Lung (tissue), 12 donors: ENCODE results near the gene FADS3. TPM values are rescaled to one million over a fixed set of nuclear protein-coding genes. Genes with fewer than 3 reads are reported as not detected.

Experiments used
- ATAC-seq: fragments of 200-7000 bp; cut with Tn5 transposase; one replicate; pipeline ENCODE4 v1.9.1; 2020; ENCODE audit warnings: moderate number of reproducible peaks; ENCODE audit not compliant: insufficient read depth, low FRiP score
- DNase-seq, 3 donors: peaks; one replicate each; pipeline ENCODE4 v3.0.0-alpha.2; 2013 to 2017
- H3K27ac ChIP-seq, 2 donors: one replicate each; pipeline ENCODE4 v1.5.1; 2013; ENCODE audit warnings: mild to moderate bottlenecking in 2 of 2, moderate library complexity in 2 of 2, control low read depth in 1 of 2, inconsistent platforms in 1 of 2, low read depth in 1 of 2, low read length in 1 of 2
- H3K27me3 ChIP-seq, 3 donors: one replicate each; pipeline ENCODE4 v1.5.1; 2013; ENCODE audit warnings: low read length in 2 of 3; ENCODE audit not compliant: control insufficient read depth in 3 of 3, insufficient read depth in 3 of 3
- H3K36me3 ChIP-seq, 4 donors: one replicate each; pipeline ENCODE4 v1.5.1; 2013; ENCODE audit warnings: low read length in 4 of 4, mild to moderate bottlenecking in 1 of 4, moderate library complexity in 1 of 4; ENCODE audit not compliant: control insufficient read depth in 4 of 4, insufficient read depth in 4 of 4
- H3K4me1 ChIP-seq, 5 donors: one replicate each; pipeline ENCODE4 v1.5.1; 2013; ENCODE audit warnings: low read length in 5 of 5, mild to moderate bottlenecking in 2 of 5, moderate library complexity in 1 of 5; ENCODE audit not compliant: control insufficient read depth in 5 of 5, insufficient read depth in 5 of 5
- H3K4me3 ChIP-seq: one replicate; pipeline ENCODE4 v1.5.1; 2013; ENCODE audit warnings: mild to moderate bottlenecking, control low read depth, moderate library complexity
- H3K9ac ChIP-seq, 2 donors: one replicate each; pipeline ENCODE4 v1.5.1; 2013; ENCODE audit warnings: low read length in 2 of 2, control low read depth in 1 of 2; ENCODE audit not compliant: insufficient read depth in 1 of 2
- H3K9me3 ChIP-seq, 4 donors: one replicate each; pipeline ENCODE4 v1.5.1; 2013; ENCODE audit warnings: low read length in 3 of 4, mild to moderate bottlenecking in 1 of 4, moderate library complexity in 1 of 4; ENCODE audit not compliant: control insufficient read depth in 4 of 4, insufficient read depth in 3 of 4
- CTCF ChIP-seq: IDR thresholded peaks from 2 replicates; pipeline ENCODE4 v1.5.1; 2012; ENCODE audit warnings: mild to moderate bottlenecking; ENCODE audit errors: control extremely low read depth, extremely low read depth
- WGBS, 2 donors: extraction: QIAGEN DNeasy Blood & Tissue Kit; methylation state at CpG; one replicate each; pipeline ENCODE4 v1.1.7; 2013; 5-methylcytosine and 5-hydroxymethylcytosine counted together
- polyA plus RNA-seq, 2 donors: library from polyadenylated mRNA; stranded (reverse); fragments of 200-250 nt; gene quantifications; one replicate each; pipeline ENCODE4 v1.2.1, GENCODE V29; 2013
- total RNA-seq, 2 donors: library from RNA; depleted of rRNA in 1 of 2; stranded (reverse); fragments of >200 nt in 1 of 2; gene quantifications; one replicate each; pipeline ENCODE4 v1.2.1, GENCODE V29; 2014 to 2021
- donor health status: control.
- donor health status: control.
- donor health status: Bipolar disorder and iron deficiency.
- donor health status: healthy.
- donor health status: DM: yes; HTN: yes; CAD: no.

FADS3 gene
- total and polyA plus RNA-seq, 4 donors, result 12.3 to 64.8 (median 54.5) TPM

- no peak overlapping the region for H3K9ac ChIP-seq
Measured at GRCh38 chr11:61864814-61865775, 26.2 kb downstream of the FADS3 start.

GRCh38 chr11:61863548-61864081 is 27.7 kb downstream of the FADS3 start:
- 93 to 94% methylated on average over 13 of the region's 13 CpGs for WGBS, 2 donors
- ATAC-seq (no peak), DNase-seq (no peak)
- no peak for TF ChIP-seq CTCF
- no peaks in the 10 kb centered on the region for H3K9me3 ChIP-seq
- H3K27ac ChIP-seq, result no peak overlapping the region
- no peak overlapping the region for H3K9ac ChIP-seq
- H3K4me1 ChIP-seq, result no peaks in the 10 kb centered on the region
- H3K27me3 ChIP-seq, result no peaks in the 10 kb centered on the region
- no peak overlapping the region for H3K4me3 ChIP-seq
- peaks cover 0 to 29% (median 6%) of the 10 kb centered on the region in 4 donors for H3K36me3 ChIP-seq

More at GRCh38 chr11:61864814-61865775, 26.2 kb downstream of the FADS3 start:
- Histone ChIP-seq H3K4me1 (peaks cover 0 to 2% (median 0%) of the 10 kb centered on the region in 5 donors), H3K36me3 (peaks cover 0 to 25% (median 5%) of the 10 kb centered on the region in 4 donors), H3K27me3 (no peaks in the 10 kb centered on the region), H3K9me3 (no peaks in the 10 kb centered on the region), H3K4me3 (no peak overlapping the region), H3K27ac (no peak overlapping the region)
- no peak for TF ChIP-seq CTCF
- ATAC-seq (no peak), DNase-seq (no peak)
- 95 to 98% methylated on average over 20 of the region's 20 CpGs for WGBS, 2 donors

- no peaks in the 10 kb centered on the region for H3K27me3 ChIP-seq
- DNase-seq, result no peak
- no peak for ATAC-seq
- no peak overlapping the region for H3K9ac ChIP-seq
- no peaks in the 10 kb centered on the region for H3K4me1 ChIP-seq
- H3K9me3 ChIP-seq, result no peaks in the 10 kb centered on the region
- no peak overlapping the region for H3K27ac ChIP-seq
- H3K36me3 ChIP-seq, result peaks cover 0 to 29% (median 6%) of the 10 kb centered on the region in 4 donors
- no peak for TF ChIP-seq CTCF
- 93 to 95% methylated on average over 18 of the region's 18 CpGs for WGBS, 2 donors
- H3K4me3 ChIP-seq, result no peak overlapping the region
Measured at GRCh38 chr11:61862714-61863547, 28.4 kb downstream of the FADS3 start.
